GM21529 (cell line): ENCODE measurements around the gene C12orf42.

Experiments used
- ATAC-seq: cut with Tn5 transposase; IDR thresholded peaks from one replicate; pipeline ENCODE4 v1.9.1; 2021; ENCODE audit not compliant: unreplicated experiment

C12orf42 gene

GRCh38 chr12:103350116-103350515, 145.7 kb downstream of the C12orf42 start:
- ATAC-seq, result no peak

GRCh38 chr12:103348935-103349334, 146.8 kb downstream of the C12orf42 start:
- ATAC-seq, result no peak

- no peak for ATAC-seq
These were observed 158.8 kb downstream of the C12orf42 start for GRCh38 chr12:103336940-103337339.

GRCh38 chr12:103334466-103334865, 161.3 kb downstream of the C12orf42 start:
- no peak for ATAC-seq

- no peak for ATAC-seq
These were observed 162.1 kb downstream of the C12orf42 start for GRCh38 chr12:103333676-103334075.

GRCh38 chr12:103331643-103332042, 164.1 kb downstream of the C12orf42 start:
- no peak for ATAC-seq

- no peak for ATAC-seq
These were observed 165.1 kb downstream of the C12orf42 start for GRCh38 chr12:103330672-103331071.

- no peak for ATAC-seq
These were observed 168.1 kb downstream of the C12orf42 start for GRCh38 chr12:103327676-103328075.

- no peak for ATAC-seq
These were observed 169.6 kb downstream of the C12orf42 start for GRCh38 chr12:103326190-103326589.

GRCh38 chr12:103318566-103318965, 177.2 kb downstream of the C12orf42 start:
- ATAC-seq, result no peak

- ATAC-seq, result no peak
These were observed 178.5 kb downstream of the C12orf42 start for GRCh38 chr12:103317220-103317619.

GRCh38 chr12:103314786-103315185, 181.0 kb downstream of the C12orf42 start:
- no peak for ATAC-seq

GRCh38 chr12:103313894-103314293, 181.9 kb downstream of the C12orf42 start:
- ATAC-seq, result no peak

GRCh38 chr12:103312742-103313354, 182.9 kb downstream of the C12orf42 start:
- no peak for ATAC-seq

GRCh38 chr12:103310546-103311270, 185.1 kb downstream of the C12orf42 start:
- no peak for ATAC-seq

- ATAC-seq, result no peak
These were observed 187.4 kb downstream of the C12orf42 start for GRCh38 chr12:103308396-103308795.

GRCh38 chr12:103303484-103303883, 192.3 kb downstream of the C12orf42 start:
- ATAC-seq, result no peak

GRCh38 chr12:103301642-103302591, 193.9 kb downstream of the C12orf42 start:
- ATAC-seq, result no peak

GRCh38 chr12:103288016-103288415, 207.8 kb downstream of the C12orf42 start:
- ATAC-seq, result no peak

- ATAC-seq, result no peak
These were observed 213.6 kb downstream of the C12orf42 start for GRCh38 chr12:103282124-103282523.

- ATAC-seq, result peak; percentile 95
These were observed 216.3 kb downstream of the C12orf42 start for GRCh38 chr12:103279444-103279843.

- ATAC-seq, result no peak
These were observed 217.4 kb downstream of the C12orf42 start for GRCh38 chr12:103278329-103278728.
